ENCODE data around the gene SLC39A10.

GRCh38 chr2:195779491-195779890, 122.5 kb downstream of the SLC39A10 start:
- TF ChIP-seq, protein P1, sequence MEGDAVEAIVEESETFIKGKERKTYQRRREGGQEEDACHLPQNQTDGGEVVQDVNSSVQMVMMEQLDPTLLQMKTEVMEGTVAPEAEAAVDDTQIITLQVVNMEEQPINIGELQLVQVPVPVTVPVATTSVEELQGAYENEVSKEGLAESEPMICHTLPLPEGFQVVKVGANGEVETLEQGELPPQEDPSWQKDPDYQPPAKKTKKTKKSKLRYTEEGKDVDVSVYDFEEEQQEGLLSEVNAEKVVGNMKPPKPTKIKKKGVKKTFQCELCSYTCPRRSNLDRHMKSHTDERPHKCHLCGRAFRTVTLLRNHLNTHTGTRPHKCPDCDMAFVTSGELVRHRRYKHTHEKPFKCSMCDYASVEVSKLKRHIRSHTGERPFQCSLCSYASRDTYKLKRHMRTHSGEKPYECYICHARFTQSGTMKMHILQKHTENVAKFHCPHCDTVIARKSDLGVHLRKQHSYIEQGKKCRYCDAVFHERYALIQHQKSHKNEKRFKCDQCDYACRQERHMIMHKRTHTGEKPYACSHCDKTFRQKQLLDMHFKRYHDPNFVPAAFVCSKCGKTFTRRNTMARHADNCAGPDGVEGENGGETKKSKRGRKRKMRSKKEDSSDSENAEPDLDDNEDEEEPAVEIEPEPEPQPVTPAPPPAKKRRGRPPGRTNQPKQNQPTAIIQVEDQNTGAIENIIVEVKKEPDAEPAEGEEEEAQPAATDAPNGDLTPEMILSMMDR (IDR thresholded peaks at IDR 0.05) = no peak
- TF ChIP-seq POLR2A (IDR thresholded peaks at IDR 0.05) = no peak
